ENCODE measurements around the gene WNT5A. TPM values are rescaled to one million over a fixed set of nuclear protein-coding genes. Genes with fewer than 3 reads are reported as not detected.

Gene WNT5A
- total and polyA plus RNA-seq, 3 donors from 2014 or later = 3.4 to 12.4 (median 11.1) TPM

DNA sequence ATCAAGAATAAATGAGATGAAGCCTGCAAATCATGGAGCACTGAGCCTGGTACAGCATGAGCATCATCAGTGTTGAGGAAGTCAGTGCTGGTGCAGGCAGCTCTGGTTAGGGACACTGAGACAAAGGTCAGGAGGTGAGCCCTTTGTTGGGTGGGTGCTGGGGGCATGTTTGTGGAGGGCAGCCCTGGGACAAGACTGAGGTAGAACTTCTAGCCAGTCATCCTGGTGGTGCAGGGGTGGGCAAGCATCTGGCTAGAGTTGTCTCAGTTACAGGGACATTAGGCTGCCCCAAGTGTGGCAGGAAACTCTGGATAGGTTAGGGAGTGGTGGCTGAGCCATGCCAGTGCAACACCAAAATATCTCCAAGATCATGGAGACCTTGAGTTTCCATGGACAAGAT, 27.3 kb downstream of the WNT5A start:
- DNase-seq = no peak
- Histone ChIP-seq H3K9me3 (no peaks in the 10 kb centered on the region), H3K4me3 (no peak overlapping the region), H3K4me1 (no peaks in the 10 kb centered on the region), H3K27ac (no peak overlapping the region), H3K27me3 (no peaks in the 10 kb centered on the region), H3K36me3 (ENCODE audit: low read depth, missing control alignments) (no peaks in the 10 kb centered on the region)
- intact Hi-C loops (cut with DNase I; ENCODE audit: low total_unique reads) = no loop called here
- TF ChIP-seq, protein P1, sequence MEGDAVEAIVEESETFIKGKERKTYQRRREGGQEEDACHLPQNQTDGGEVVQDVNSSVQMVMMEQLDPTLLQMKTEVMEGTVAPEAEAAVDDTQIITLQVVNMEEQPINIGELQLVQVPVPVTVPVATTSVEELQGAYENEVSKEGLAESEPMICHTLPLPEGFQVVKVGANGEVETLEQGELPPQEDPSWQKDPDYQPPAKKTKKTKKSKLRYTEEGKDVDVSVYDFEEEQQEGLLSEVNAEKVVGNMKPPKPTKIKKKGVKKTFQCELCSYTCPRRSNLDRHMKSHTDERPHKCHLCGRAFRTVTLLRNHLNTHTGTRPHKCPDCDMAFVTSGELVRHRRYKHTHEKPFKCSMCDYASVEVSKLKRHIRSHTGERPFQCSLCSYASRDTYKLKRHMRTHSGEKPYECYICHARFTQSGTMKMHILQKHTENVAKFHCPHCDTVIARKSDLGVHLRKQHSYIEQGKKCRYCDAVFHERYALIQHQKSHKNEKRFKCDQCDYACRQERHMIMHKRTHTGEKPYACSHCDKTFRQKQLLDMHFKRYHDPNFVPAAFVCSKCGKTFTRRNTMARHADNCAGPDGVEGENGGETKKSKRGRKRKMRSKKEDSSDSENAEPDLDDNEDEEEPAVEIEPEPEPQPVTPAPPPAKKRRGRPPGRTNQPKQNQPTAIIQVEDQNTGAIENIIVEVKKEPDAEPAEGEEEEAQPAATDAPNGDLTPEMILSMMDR (IDR thresholded peaks at IDR 0.05) = no peak
- no peak for TF ChIP-seq POLR2A (IDR thresholded peaks at IDR 0.05)

DNA sequence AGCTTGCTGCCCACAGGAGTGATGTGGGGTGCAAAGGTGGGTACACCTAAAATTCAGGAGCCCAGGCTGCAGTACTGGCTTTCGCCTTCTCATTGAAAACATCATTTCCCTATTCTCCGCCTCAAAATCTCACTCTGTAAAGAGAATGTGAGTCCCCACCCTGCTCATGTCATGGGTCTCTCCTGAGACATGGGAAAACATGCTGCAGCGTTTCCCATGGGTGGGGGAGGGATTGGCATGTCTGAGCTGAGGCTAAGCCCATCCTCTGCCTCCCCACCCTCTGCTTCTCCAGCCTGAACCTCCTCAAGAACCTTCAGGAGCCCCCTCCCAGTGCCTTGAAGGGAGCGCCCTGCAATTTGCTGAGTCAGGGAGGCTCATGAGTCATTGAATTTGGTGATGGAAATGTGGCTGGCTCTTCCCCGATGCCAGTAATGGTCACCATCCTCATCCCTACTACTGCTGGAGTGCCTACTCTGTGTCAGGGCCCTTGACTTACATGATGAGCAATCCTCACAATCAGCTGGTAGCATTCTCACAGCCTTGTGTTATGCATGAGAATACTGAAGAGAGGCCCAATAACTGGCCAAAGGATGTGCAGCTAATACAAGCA, 28.8 kb downstream of the WNT5A start:
- H3K9me3 ChIP-seq = no peaks in the 10 kb centered on the region
- TF ChIP-seq, protein P1 (IDR thresholded peaks at IDR 0.05) = no peak
- TF ChIP-seq POLR2A (IDR thresholded peaks at IDR 0.05) = no peak
- intact Hi-C loops (cut with DNase I; ENCODE audit: low total_unique reads) = no loop called here
- 86% methylated on average over 5 of the region's 5 CpGs for WGBS, 2 donors
- H3K4me3 ChIP-seq = no peak overlapping the region
- H3K4me1 ChIP-seq = no peaks in the 10 kb centered on the region
- no peaks in the 10 kb centered on the region for H3K27me3 ChIP-seq
- DNase-seq = no peak
- no peak overlapping the region for H3K27ac ChIP-seq
- H3K36me3 ChIP-seq (ENCODE audit: low read depth, missing control alignments) = no peaks in the 10 kb centered on the region

DNA sequence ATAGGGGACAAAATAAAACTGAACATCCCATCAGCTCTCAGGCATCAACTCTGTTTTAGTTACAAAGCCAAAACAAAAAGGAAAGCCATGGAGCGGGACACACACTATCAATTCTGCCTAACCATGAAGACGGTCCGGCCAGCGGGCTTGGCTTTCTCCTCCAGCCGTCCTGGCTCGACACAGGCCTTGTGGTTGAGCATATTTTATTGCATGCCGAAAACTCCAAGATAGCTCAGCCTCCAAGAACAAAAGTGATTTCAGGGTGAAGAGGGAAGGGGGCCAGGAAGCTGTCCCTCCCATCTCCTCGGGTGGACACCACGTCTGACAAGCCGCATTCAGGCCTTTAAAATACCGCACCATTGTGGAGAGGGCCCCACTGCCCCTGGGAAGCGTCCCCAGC, 31.2 kb downstream of the WNT5A start:
- Histone ChIP-seq H3K4me3 (no peak overlapping the region), H3K27me3 (no peaks in the 10 kb centered on the region), H3K36me3 (ENCODE audit: low read depth, missing control alignments) (no peaks in the 10 kb centered on the region), H3K4me1 (no peaks in the 10 kb centered on the region), H3K9me3 (no peaks in the 10 kb centered on the region), H3K27ac (no peak overlapping the region)
- no peak for DNase-seq
- TF ChIP-seq, protein P1 (IDR thresholded peaks at IDR 0.05) = no peak
- TF ChIP-seq POLR2A (IDR thresholded peaks at IDR 0.05) = no peak
- 69 to 70% methylated on average over 12 of the region's 12 CpGs for WGBS, 2 donors
- intact Hi-C loops (cut with DNase I; ENCODE audit: low total_unique reads) = no loop called here

DNA sequence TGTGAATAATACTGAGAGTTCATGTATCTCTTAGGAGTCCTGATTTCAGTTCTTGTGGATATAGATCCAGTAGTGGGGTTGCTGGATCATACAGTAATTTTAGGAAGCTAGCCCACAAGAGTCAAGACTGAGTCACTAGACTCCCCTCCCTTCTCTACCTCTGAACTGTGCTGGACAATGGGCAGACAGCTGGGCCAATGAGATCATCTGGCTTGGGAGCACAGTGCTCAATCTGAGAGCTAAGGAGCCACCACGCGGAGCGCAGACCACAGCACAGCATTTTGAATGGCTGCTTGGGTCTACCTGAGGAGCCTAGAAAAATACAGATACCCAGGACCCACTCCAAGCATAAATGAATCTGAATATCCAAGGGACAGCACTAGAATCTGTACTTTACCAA, 32.5 kb downstream of the WNT5A start:
- TF ChIP-seq, protein P1 (IDR thresholded peaks at IDR 0.05) = no peak
- no peak for TF ChIP-seq POLR2A (IDR thresholded peaks at IDR 0.05)
- 80 to 92% methylated on average over 3 of the region's 3 CpGs for whole genome bisulfite sequencing, 2 donors
- no peaks in the 10 kb centered on the region for H3K27me3 ChIP-seq

DNA sequence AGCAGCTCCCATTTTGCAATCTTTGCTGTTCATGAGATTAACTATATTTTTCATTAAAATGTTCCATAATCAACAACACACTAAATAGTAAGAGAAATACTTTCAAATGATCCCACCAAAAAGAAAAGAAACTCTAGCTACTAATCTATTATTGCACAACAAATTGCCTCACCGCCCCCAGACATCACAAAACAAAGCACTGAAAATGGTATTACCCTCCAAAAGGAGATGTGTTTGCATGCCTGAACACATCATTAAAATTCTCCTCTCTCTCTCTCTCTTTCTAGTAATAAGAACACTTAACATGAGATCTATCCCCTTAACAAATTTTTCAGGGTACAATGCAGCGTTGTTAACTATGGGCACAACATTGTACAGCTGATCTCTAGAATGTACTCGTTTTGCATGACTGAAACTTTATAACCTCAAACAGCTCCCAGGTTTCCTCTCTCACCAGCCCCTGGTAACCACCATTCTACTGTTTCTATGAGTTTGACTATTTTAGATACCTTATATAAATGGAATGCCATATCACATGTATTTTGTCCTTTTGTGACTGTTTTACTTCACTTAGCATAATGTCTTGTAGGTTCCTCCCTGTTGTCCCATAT, 33.1 kb downstream of the WNT5A start:
- DNase-seq = no peak
- 86 to 90% methylated on average over 3 of the region's 3 CpGs for WGBS, 2 donors
- no peak overlapping the region for H3K27ac ChIP-seq
- intact Hi-C loops (cut with DNase I; ENCODE audit: low total_unique reads) = no loop called here
- H3K4me3 ChIP-seq = no peak overlapping the region
- H3K36me3 ChIP-seq (ENCODE audit: low read depth, missing control alignments) = no peaks in the 10 kb centered on the region
- no peaks in the 10 kb centered on the region for H3K9me3 ChIP-seq
- H3K27me3 ChIP-seq = no peaks in the 10 kb centered on the region
- TF ChIP-seq, protein P1 (IDR thresholded peaks at IDR 0.05) = no peak
- no peak for TF ChIP-seq POLR2A (IDR thresholded peaks at IDR 0.05)
- no peaks in the 10 kb centered on the region for H3K4me1 ChIP-seq

More for the DNA sequence above, 32.5 kb downstream of the WNT5A start:
- Histone ChIP-seq H3K4me1 (no peaks in the 10 kb centered on the region), H3K36me3 (ENCODE audit: low read depth, missing control alignments) (no peaks in the 10 kb centered on the region), H3K9me3 (no peaks in the 10 kb centered on the region), H3K27ac (no peak overlapping the region), H3K4me3 (no peak overlapping the region)
- DNase-seq = no peak
- intact Hi-C loops (cut with DNase I; ENCODE audit: low total_unique reads) = no loop called here

Measured in testis (tissue), 3 donors.